Measurements from ENCODE around the gene BBS12. TPM values are rescaled to one million over a fixed set of nuclear protein-coding genes. Genes with fewer than 3 reads are reported as not detected.

The BBS12 gene
- total and polyA plus RNA-seq, 9 of the 15 experiments (the other 6 are each of a cell fraction or from before 2014, with no cell fraction given), result 2.7 to 6.5 (median 3.3) TPM

DNA sequence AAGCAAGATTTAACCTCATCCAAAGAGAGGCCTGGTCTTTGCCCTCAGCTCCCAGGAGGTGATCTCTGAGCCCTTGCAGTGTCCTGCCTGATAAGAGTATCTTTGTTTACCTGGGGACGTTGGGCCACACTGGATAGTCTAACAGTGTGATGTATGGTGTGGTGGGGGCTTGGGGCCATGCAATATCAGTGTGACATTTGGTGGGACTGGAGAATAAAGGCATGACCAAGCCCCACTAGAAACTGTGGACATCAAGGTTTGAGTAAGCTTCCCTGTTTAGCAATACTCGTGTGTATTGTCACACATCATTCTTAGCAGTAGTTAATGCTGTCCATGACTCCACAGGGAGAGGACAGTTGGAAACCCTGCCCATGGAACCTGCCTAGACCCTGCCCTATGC is 34.4 kb downstream of the BBS12 start (continued):
- TF ChIP-seq, protein P1, sequence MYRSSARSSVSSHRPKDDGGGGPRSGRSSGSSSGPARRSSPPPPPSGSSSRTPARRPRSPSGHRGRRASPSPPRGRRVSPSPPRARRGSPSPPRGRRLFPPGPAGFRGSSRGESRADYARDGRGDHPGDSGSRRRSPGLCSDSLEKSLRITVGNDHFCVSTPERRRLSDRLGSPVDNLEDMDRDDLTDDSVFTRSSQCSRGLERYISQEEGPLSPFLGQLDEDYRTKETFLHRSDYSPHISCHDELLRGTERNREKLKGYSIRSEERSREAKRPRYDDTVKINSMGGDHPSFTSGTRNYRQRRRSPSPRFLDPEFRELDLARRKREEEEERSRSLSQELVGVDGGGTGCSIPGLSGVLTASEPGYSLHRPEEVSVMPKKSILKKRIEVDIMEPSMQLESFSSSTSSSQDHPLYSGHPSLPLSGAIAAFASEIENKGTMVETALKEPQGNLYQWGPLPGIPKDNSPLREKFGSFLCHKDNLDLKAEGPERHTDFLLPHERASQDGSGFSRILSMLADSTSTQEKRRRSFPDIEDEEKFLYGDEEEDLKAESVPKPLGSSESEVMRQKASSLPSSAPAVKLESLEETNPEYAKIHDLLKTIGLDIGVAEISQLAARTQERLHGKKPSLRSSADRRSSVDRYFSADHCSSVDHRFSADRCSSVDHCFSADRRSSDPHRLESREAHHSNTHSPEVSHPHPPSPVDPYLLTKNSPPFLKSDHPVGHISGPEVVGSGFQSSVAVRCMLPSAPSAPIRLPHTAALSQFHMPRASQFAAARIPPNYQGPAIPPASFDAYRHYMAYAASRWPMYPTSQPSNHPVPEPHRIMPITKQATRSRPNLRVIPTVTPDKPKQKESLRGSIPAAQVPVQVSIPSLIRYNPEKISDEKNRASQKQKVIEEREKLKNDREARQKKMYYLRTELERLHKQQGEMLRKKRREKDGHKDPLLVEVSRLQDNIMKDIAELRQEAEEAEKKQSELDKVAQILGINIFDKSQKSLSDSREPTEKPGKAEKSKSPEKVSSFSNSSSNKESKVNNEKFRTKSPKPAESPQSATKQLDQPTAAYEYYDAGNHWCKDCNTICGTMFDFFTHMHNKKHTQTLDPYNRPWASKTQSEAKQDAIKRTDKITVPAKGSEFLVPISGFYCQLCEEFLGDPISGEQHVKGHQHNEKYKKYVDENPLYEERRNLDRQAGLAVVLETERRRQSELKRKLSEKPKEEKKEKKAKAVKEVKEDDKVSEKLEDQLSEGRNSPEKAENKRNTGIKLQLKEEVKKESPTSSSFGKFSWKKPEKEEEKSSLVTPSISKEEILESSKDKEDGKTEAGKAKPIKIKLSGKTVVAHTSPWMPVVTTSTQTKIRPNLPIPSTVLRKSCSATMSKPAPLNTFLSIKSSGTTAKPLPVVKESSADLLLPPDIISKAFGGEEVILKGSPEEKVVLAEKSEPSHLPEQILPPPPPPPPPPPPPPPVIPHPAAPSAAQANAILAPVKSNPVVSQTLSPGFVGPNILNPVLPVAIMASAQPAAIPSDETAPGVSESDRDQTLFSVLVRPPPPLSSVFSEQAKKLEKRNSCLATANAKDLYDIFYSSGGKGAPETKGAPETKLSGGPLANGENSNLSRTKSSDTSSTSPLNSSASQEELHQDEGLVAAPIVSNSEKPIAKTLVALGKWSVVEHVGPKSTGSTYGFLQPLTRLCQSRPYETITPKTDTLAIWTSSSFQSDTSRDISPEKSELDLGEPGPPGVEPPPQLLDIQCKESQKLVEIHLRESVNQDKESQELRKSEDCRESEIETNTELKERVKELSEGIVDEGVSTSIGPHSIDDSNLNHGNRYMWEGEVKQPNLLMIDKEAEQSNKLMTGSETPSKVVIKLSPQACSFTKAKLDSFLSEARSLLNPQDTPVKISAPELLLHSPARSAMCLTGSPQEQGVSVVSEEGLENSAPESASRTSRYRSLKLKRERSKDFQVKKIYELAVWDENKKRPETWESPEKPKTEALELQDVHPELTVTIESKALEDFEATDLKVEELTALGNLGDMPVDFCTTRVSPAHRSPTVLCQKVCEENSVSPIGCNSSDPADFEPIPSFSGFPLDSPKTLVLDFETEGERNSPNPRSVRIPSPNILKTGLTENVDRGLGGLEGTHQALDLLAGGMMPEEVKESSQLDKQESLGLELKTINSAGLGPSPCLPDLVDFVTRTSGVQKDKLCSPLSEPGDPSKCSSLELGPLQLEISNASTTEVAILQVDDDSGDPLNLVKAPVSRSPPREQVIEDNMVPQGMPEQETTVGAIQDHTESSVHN (IDR thresholded peaks at IDR 0.05; ENCODE audit: borderline replicate concordance in 1 of 2, low read depth in 1 of 2), result no peak
- TF ChIP-seq, protein P2, sequence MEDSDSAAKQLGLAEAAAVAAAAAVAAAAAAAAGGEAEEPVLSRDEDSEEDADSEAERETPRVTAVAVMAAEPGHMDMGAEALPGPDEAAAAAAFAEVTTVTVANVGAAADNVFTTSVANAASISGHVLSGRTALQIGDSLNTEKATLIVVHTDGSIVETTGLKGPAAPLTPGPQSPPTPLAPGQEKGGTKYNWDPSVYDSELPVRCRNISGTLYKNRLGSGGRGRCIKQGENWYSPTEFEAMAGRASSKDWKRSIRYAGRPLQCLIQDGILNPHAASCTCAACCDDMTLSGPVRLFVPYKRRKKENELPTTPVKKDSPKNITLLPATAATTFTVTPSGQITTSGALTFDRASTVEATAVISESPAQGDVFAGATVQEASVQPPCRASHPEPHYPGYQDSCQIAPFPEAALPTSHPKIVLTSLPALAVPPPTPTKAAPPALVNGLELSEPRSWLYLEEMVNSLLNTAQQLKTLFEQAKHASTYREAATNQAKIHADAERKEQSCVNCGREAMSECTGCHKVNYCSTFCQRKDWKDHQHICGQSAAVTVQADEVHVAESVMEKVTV (CRISPR knock-in tag; IDR thresholded peaks at IDR 0.05), result no peak
- no peak for TF ChIP-seq PHF8 (IDR thresholded peaks at IDR 0.05; ENCODE audit: borderline replicate concordance, low read length)
- no peak for TF ChIP-seq MED1 (CRISPR knock-in tag; IDR thresholded peaks at IDR 0.05; ENCODE audit: borderline replicate concordance)
- TF ChIP-seq BCL6 (CRISPR knock-in tag; IDR thresholded peaks at IDR 0.05), result no peak
- TF ChIP-seq, protein P3, sequence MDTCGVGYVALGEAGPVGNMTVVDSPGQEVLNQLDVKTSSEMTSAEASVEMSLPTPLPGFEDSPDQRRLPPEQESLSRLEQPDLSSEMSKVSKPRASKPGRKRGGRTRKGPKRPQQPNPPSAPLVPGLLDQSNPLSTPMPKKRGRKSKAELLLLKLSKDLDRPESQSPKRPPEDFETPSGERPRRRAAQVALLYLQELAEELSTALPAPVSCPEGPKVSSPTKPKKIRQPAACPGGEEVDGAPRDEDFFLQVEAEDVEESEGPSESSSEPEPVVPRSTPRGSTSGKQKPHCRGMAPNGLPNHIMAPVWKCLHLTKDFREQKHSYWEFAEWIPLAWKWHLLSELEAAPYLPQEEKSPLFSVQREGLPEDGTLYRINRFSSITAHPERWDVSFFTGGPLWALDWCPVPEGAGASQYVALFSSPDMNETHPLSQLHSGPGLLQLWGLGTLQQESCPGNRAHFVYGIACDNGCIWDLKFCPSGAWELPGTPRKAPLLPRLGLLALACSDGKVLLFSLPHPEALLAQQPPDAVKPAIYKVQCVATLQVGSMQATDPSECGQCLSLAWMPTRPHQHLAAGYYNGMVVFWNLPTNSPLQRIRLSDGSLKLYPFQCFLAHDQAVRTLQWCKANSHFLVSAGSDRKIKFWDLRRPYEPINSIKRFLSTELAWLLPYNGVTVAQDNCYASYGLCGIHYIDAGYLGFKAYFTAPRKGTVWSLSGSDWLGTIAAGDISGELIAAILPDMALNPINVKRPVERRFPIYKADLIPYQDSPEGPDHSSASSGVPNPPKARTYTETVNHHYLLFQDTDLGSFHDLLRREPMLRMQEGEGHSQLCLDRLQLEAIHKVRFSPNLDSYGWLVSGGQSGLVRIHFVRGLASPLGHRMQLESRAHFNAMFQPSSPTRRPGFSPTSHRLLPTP (IDR thresholded peaks at IDR 0.05; ENCODE audit: borderline replicate concordance, extremely low read depth, insufficient read length), result no peak
- TF ChIP-seq HDAC6 (IDR thresholded peaks at IDR 0.05; ENCODE audit: low read depth, low read length), result no peak
- TF ChIP-seq PRPF4 (IDR thresholded peaks at IDR 0.05; ENCODE audit: insufficient read depth, low read depth, low read length, poor library complexity, severe bottlenecking), result no peak
- no peak for TF ChIP-seq STAG1 (CRISPR knock-in tag; IDR thresholded peaks at IDR 0.05; ENCODE audit: borderline replicate concordance)

Measured in K562 (cell line).